ENCODE data around the gene TBC1D20.

The TBC1D20 gene

DNA sequence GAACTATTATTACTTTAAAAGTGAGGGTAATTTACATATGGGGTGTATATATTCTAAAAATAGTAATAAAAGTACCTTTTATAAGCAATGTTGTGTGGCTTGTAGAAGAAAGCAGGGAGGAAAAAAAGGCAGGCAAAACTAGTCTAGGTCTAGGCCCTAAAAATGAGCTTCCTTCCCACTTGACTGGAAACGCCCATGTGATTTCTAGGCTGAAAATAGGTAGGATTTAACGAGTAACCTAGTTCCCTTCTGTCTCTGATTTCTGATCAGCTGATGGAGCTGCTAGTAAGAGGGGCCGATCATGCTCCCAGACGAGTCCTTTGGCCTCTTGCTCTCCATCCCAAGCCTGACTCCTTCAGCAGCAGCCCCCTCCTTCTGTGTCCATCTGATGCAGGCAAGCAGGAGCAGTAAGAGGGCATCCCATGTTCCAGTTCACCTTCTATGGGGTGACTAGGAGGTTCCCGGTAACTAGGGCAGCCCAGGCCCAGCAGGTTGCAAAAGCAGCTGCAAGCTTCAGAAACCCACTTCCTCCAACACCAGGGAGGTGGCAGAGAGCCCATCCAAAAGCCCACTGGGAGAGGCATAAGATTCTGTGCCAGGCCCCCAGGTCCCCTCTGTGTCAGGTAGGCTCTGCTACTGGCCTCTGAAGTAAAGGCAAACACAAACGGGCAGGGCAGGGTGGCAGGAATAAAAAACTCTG, 24.4 kb downstream of the TBC1D20 start:
- no peak for DNase-seq

DNA sequence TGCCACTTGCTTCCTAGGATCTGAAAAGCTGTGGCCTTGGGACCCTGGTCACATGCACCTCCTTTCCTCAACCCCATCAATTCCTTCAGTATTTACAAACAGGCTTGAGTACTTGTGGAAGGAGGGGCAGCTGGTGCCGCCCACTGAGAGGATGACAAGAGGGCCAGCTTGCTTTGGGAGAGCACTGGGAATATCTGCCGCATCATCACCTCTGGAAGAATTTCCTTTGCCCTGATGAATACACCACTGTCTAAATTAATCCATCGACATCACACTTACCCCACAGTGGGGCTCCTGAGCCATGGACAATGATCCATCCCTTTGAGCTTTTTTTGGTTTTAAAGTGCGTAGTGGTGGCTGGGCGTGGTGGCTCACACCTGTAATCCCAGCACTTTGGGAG, 25.9 kb downstream of the TBC1D20 start:
- DNase-seq: no peak

DNA sequence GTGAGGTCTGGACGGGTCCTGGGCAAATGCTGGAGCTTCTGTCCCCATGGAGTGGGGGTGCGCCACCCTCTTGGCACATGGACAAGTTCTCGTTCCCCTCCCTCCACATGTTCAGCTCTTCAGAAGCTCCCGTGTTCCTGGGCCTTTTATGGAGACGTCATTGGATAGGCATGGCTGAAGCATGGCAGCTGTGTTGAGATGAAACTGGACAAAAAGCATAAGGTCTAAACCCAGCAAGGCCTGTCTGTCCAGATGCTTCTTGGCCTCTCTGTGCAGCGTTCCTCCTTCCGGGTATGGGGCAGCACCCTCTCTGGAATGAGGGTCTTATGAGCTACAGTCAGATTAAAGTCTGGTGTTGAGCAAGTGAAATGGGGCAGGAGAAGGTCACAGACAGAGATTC, 26.8 kb downstream of the TBC1D20 start:
- DNase-seq: no peak

DNA sequence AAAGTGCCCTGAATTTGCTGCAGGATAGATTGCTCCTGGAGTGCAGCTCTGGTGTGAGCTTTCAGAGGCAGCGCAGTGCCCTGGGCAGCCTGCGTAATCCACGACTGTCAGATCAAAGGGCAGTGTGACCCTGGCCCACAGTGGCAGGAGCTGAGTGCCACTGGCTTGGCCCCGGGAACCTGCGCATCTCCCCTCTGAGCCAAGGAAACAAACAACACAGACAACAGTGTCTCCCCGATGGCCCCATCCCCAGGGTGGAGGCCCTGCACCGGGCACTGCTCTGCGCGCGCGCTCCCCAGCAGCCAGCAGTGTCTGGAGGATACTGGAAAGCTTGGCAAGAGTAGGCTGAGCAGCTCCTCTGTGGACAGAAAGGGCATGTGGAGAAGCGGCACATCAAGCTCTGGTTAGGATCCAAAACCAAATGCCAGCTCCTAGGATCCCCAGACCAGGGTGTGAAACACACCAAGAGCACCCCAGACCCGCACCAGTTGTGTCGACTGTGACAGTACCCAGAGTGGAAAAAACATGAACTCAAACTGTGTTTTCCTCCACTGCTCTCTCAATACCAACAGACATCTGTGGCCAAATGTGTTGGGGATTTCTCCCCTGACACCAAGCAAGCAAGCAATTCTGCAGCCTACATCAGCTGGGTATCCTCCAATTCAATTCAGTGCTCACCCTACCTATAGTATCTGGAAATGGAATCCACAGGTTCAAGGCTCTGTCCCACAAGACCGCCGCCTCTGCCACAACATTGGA, 27.5 kb downstream of the TBC1D20 start:
- no peak for DNase-seq

DNA sequence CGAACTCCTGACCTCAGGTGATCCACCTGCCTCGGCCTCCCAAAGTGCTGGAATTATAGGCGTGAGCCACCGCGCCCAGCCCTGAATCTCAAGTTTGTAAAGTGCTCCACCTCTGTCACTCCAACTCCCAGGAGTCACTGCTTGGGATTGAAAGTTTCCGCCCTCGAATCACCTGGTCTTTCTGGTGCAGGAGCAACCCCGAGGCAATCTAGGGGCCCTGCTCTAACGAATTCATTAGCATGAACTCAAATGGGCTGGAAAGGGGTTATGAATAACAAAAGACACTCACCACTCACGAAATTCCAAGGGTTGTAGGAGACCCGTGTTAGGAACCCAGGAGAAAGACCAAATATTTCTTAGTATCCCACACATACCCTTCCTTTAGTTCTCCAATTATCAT, 28.1 kb downstream of the TBC1D20 start:
- no peak for DNase-seq

DNA sequence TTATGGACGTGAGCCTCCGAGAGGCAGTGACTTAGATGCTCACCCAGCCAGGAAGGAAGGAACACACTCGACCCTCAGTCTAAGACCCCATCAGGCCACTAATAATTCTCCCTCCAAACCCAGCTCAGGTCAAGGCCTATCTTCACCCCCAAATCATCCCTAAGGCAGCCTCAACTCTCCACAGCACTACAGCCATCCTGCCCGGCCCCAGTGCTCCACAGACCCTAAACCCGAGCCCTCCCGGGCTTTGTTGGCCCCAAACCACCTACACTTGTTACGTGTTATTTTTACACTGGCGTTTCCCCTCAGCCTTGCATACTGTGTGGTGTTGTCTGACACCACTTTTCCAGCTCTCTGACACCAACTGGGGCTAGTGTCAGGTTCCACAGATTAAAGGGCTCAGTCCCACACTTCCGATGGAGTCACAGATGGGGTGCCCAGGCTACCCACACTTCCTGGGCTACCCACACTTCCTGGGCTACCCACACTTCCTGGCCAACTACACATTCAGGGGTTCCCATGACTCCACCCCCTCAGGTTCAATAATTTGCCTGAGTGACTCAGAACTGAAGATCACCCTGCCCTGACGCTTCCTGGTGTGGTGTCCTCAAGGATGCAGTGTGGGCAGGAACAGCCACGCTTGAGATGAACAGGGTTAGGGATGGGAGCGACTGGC, 28.9 kb downstream of the TBC1D20 start:
- DNase-seq: no peak

DNA sequence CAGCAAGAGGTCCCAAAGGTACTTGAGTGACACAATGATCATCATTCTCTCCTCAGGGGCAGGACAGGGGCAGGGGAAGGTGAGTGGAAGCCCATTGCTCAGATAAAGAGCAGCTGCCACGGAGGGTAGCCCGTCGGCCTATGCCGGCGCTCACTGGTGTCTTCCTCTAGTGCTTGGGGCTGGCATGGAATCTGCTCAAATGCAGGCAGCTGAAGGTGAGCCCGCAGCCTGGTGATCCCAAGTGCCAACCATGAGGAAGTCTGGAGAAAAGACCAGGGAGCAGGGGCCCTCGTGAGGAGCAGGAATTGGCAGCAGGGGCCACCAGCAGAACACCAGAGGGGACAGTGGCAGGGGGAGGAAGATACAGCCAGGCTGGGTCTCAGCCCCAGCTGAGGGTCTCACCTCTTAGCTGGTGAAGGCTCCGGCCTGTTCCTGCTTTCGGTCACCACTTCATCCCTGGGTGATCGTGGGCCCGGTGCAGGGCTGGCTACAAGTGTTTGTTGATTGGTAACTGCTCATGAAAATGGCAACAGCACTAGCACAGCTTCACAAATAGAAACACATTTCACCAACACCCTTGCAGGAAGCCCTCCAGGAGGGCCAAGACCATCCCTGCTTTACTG, 29.5 kb downstream of the TBC1D20 start:
- no peak for DNase-seq

DNA sequence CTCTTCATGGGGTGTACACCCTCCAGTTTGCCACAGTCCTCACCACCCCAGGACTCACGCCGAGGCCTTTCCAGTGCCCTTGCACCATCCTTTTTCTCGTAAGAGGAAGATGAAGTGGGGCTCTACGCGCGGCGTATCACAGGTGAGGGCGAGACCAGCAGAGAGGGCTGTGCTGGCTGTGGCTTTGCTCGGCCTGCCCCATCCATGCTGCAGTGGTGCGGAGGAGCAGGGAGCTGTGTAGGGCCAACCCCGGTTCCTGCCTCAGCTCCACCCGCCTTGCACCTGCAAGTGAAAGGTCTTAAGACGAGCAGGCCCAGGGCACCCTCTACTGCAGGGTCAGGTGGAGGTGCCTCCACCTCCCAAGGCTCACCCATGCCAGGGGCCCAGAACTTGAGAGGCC, 30.1 kb downstream of the TBC1D20 start:
- no peak for DNase-seq

DNA sequence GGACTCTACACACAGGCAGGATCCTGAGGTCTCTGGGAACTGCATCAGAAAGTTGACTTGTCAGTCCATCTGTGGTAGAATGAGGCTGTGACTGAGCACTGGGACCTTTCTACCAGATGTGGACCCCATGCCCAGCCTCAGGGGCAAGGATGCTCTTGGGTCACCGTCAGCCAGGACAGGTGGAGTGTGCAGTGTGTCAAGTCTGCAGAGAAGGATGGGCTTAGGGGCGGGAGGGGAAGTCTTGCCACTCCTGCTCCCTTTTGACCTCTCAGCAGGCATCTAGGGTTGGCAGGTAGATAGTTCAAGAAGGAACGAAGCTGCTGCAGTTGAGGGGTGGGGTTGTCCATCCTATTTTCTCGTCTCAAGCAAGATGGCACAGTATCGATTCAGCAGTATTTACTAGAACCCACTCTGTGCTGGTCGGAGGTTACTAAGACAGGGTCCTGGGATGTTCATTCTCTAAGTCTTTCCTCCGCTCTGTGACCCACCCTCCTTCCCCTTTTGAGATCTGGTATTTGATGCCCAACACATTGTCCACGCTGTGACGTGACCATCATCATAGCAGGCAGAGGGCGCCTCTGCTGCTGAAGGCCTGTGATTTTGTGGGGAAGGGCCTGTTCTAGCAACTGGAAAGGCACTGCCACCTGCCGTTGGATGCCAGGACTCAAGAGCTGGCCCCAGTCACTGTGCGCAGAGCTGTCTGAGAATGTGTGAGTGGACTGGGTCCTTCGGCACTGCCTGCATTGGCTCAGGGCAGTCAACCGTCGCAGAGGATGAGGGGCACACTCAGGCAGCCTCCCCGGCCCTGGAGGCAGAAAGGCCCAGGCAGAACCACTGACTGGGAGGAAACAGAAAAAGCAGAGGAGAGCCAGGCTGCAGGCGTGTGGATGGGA, 31.1 kb downstream of the TBC1D20 start:
- peak; percentile 39 for DNase-seq

DNA sequence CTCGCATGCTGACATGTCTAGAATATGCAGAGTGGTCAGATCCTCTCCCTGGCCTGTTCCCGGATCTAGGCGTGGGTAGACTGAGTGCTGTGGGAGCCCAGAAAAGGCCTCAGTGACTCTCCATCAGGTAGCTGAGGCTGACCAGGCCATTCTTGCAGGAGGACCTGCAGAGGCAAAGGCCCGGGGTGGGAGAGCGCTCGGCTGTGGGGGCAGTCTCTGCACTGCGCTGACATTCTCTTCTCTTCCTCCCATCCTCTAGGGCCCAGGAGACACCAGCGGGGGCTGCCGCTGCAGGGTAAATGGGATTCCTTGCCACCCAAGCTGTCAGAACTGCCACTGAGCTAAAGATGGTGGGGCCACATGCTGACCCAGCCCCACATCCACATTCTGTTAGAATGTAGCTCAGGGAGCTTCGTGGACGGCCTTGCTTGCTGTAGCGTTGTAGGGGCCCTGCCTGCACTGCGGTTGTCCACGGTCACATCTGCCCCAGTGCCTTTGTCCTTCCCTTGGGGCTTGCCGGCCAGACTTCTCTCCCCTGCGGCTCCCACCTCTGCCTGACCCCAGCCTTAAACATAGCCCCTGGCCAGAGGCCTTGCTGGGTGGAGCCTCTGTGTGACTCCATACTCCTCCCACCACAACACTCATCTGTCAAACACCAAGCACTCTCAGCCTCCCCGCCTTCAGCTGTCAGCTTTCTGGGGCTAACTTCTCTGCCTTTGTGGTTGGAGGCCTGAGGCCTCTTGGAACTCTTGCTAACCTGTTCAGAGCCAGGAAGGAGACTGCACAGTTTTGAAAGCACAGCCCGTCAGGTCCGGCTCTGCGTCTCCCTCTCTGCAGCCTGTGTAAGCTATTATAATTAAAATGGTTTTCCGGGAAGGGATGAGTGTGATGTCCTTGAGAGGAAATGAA, 32.0 kb downstream of the TBC1D20 start:
- no peak for DNase-seq

DNA sequence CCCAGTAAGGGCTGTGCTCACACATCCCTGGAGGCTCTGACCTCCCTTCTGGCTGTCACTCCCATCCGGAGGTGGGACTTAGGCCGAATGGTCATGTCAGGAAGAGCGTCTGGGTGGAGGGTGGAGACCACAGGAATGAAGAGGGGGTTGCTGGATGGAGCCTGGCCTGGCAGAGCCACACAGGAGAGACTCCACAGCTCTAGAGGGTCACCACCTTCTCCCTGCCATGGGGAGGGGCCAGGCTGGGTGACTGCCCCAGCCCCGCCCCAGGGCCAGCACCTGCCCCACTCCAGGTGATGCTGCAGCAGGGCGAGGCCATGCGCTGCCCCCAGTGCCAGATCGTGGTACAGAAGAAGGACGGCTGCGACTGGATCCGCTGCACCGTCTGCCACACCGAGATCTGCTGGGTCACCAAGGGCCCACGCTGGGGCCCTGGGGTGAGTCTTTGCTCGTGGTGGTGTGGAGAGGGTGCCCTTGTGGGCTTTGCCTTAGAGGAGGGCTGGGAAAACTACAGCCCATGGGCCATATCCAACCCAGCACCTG, 33.6 kb downstream of the TBC1D20 start:
- DNase-seq: no peak

DNA sequence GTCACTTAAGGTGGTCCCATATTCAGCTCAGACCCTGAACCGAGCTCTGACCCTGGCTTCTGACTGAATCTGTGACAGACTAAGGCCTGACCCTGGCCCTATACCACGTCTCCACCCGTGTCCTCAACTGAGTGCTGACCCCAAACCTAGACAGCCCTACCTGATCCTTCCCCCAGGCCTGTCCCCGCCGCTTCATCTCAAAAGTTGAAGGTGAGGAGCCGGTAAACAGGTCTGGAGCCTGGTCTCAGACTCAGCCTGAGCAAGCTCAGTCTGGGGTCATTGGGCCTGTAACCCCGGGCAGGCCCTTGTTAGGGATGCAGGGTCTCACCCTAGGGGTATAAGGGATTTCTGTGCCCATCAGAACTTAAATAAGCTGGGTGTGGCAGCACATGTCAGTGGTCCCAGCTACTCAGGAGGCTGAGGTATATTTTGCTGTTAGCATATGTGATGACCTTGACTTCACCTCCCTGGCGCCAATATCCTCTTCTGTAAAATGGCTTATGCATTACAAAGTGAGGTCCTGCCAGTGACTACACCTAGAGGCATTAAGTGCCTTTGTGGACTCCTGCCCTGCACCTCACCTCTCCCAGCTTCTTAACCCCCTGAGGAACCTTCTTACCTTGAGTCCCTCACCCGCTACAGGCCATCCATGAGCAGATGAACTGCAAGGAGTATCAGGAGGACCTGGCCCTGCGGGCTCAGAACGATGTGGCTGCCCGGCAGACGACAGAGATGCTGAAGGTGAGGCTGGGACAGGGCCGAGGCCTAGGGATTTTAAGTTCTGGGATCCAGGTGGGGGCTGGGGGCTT, 34.3 kb downstream of the TBC1D20 start:
- no peak for DNase-seq

DNA sequence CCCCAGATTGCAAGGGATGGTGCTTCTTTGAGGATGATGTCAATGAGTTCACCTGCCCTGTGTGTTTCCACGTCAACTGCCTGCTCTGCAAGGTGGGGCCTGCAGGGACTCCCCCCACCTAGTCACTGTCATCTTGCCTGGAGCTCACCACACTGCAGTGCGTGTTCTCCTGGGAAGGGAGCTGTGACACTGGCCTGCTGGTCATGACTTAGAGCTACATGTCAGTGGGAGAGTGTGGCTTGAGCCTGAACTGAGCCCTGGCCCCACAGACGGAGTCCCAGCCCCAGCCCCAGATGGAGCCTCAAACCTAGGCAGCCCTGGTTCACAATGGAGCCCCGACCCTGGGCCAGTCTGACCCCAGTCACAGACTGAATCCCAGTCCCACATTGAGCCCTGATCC, 34.9 kb downstream of the TBC1D20 start:
- no peak for DNase-seq

DNA sequence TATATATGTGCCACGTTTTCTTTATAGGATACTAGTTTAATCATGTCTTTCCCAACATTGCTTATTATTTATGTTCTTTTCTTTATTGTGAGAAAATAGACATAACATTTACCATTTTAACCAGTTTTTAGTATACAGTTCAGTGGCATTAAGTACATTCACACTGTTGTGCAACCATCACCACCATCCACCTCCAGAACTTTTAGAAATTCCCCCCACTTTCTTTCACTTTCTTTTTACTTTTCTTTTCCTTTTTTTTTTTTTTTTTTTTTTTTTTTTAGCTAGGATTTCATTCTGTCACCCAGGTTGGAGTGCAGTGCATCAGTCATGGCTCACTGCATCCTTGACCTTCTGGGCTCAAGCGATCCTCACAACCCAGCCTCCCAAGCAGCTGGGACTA, 35.8 kb downstream of the TBC1D20 start:
- DNase-seq: peak; percentile 47

DNA sequence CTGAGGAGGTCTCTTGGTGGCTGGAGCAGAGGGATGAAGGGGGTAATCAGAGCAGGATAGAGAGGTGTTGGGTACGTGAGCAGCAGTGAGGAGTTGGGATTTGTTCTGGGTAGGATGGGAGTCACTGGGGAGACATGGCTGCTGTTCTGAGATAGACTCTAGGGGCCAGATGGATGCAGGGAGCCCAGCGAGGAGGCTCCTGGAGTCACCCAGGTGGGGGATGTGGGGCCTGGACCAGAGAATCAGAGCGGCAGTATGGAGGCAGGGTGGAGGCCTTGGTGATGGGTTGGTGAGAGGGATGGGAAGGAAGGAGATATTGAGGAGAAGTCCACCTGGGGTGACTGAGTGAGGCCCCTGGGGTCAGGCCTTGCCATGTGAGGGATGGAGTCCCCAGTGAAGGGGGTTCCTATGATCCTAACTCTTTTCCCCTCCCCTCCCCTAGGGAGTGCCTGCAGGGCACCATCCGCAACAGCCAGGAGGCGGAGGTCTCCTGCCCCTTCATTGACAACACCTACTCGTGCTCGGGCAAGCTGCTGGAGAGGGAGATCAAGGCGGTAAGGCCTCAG, 40.6 kb downstream of the TBC1D20 start:
- DNase-seq: no peak

DNA sequence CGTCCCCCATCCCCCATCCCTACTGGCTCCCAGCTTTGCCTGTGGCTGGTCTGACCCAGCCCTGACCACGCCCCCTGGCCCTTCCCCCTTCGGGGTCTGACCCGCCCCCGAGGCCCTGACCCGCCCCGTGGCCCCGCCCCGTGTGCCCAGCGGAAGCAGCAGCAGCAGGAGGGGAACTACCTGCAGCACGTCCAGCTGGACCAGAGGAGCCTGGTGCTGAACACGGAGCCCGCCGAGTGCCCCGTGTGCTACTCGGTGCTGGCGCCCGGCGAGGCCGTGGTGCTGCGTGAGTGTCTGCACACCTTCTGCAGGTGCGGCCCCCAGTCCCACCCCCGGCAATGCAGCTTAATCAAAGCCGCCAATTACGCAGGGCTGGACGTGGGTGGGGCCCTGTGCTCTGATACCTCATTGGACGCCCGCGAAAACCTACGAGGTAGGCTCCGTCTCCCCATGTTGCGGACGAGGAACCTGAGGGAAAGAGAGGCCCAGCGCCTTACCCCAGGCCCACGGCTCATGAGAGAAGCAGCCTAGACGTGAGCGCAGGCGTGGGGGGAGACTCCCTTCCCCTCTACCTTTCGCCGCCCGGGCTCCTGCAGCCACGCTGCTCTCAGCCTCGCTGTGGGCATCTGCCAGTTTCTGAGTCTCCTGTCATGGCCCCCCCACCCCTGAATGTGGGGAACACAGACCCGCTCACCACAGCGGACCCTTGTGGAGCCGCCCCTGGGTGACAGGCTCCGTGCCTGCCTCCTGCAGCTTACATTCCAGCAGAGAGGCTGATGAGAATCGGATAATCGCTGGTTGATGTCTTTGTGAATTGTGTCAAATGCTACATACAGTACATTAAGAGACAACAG, 41.4 kb downstream of the TBC1D20 start:
- peak; percentile 16 for DNase-seq

DNA sequence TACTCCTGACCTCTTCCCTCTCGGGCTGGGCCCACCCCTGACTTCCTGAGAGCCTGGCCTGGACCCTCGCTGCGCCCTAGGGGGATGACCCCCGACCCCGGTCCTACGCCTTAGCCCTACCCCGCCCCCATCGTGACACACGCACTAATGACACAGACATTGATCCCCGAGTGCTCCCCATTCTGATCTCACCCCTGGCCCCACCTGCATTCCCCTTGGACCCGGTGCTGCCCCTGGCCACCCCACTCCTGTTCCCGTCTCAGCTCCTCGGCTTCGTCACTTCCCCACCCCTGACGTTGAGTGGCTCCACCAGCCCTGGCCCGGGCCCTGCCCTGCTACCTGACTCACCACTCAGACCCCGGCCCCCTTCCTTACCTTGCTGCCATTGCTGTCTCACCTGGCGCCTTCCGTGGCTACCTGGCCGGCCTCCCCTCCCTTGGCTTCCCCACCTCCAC, 42.1 kb downstream of the TBC1D20 start:
- DNase-seq: no peak

DNA sequence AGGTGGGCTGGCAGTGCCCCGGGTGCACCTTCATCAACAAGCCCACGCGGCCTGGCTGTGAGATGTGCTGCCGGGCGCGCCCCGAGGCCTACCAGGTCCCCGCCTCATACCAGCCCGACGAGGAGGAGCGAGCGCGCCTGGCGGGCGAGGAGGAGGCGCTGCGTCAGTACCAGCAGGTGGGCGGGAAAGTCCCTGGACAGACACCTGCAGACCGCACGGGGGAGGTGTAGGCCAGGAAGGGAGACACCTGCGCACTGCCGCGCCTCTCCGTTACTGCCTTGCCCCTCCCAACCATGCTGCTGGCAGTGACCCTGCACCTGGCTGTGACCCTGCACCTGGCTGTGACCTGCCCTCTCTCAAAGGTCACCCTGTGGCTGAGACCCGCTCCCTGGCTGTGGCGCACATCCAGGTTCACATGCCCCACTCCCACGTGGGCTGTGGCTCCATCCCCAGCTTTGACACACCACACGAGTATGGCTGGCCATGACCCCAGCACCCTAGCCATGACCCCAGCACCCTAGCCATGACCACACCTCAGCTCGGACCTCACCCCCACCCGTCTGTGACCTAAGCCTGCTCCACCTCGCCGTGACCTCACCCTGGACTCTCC, 42.7 kb downstream of the TBC1D20 start:
- no peak for DNase-seq

Data from suppressor macrophage treated with lipopolysaccharide for 4 hours (primary cell).